GM10847 (cell line): Measurements from ENCODE around the gene VCAM1.

Experiments used
- POLR2A ChIP-seq: IDR thresholded peaks from 2 replicates; pipeline ENCODE4 v1.6.1; 2011; ENCODE audit not compliant: insufficient read length; ENCODE audit errors: extremely low read depth

Gene VCAM1

GRCh38 chr1:100752791-100753190 lies 33.2 kb downstream of the VCAM1 start:
- TF ChIP-seq POLR2A: no peak

DNA sequence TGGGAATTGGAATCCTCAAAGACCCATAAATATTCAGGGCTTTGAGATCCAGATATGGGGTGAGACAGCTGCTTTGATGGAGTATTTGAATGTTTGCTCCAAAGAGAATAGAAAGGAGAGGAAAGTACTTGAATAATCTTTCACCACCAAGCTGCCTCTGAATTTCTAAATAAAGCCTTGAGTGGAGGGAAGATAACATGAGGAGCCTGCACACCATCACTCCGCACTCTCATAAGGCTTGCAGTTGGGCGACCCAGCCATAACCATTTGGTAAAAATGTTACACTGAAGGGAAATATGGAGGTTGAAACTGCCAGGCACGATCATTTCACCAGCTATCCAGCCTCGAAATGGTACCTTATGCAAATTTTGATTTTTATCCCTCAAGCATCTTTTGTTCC lies 38.4 kb downstream of the VCAM1 start:
- TF ChIP-seq POLR2A: no peak

DNA sequence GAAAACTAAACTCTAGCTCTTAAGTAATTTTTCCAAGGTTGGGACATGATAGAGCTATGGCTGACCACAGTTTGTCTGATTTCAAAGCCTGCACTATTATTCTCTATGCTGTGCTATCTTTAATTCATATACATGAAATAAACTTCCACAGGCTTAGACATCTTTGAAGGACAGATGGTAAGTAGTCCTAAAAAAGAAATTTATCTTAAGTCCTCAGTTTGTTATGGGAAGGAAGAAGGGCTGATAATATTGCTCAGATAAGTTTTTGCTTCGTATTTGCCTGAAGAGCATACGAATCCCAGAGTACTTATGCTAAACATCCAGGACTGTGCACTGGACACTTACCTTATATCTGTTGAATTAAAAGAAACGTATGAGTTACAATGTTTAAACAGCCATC lies 39.6 kb downstream of the VCAM1 start:
- no peak for TF ChIP-seq POLR2A

DNA sequence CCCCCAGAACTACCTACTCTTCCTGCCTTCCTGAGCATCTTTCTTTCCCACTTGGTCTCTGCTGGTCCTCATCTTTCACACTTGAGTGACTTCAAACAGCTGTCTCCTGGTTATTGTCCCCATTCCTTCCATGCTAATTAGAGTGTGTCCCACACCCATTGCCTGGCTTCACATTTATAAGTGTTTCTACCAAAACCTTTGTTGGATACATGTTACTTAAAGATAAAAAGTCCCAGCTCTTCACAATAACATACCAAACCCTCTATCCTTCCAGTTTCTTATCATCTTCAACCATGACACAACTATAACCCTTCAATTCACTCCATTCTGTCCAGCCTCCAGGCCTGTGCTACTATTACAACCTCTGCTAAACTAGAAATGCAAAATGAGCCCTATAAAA lies 41.0 kb downstream of the VCAM1 start:
- TF ChIP-seq POLR2A: no peak

GRCh38 chr1:100762461-100762860 lies 42.9 kb downstream of the VCAM1 start:
- no peak for TF ChIP-seq POLR2A

DNA sequence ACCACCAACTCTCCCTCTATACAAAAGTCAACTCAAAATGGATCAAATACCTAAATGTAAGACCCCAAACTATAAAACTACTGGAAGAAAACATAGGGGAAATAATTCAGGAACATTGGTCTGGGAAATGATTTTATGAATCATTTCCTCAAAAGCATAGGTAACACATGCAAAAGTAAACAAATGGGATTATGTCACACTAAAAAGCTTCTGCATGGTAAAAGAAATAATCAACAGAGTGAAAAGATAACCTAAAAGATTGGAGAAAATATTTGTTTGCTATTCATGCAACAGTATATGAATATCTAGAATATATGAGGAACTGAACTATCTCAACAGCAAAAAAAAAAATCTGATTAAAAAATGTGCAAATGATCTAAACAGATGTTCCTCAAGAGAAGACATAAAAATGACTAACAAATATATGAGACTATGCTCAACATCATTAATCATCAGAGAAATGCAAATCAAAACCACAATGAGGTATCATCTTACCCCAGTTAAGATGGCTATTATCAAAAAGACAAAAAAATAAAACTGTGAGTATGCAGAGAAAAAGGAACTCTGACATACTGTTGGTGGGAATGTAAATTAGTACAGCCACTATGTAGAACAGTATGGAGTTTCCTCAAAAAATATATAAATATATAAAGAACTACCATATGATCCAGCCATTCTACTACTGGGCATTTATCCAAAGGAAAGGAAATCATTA lies 47.8 kb downstream of the VCAM1 start:
- no peak for TF ChIP-seq POLR2A

- no peak for TF ChIP-seq POLR2A
Measured at GRCh38 chr1:100769323-100769722, 49.8 kb downstream of the VCAM1 start.

GRCh38 chr1:100769906-100770646 lies 50.5 kb downstream of the VCAM1 start:
- no peak for TF ChIP-seq POLR2A

- TF ChIP-seq POLR2A: no peak
Measured at GRCh38 chr1:100773444-100773843, 53.9 kb downstream of the VCAM1 start.

- no peak for TF ChIP-seq POLR2A
Measured at GRCh38 chr1:100774370-100774769, 54.8 kb downstream of the VCAM1 start.

DNA sequence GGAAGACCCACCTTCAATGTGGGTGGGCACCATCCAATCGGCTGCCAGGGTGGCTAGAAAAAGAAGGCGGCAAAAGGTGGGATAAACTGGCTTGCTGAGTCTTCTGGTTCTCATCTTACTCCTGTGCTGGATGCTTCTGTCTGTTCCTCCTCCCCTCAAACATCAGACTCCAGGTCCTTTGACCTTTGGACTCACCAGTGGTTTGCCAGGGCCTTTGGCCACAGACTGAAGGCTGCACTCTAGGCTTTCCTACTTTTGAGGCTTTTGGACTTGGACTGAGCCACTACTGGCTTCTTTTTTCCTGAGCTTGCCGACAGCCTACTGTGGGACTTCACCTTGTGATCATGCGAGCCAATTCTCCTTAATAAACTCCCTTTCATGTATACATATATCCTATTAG lies 55.9 kb downstream of the VCAM1 start:
- TF ChIP-seq POLR2A: no peak

DNA sequence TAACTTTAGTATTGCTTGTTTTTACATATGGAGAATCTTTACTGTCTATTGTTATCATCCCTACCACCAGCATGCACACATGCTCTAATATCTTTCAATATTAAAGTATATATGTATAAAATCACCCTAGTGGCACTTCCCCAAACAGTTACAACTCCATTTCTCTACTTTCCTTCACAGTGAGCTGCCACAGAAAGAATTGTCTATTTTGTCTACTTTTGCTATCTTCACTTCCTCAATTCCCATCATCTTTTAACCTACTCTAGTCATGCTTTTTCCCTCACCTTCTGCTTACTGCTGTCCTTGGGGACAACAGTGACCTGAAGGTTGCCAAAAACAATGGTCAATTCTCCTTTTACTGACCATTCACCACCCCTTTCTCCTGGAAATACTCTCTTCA lies 59.2 kb downstream of the VCAM1 start:
- TF ChIP-seq POLR2A: no peak

DNA sequence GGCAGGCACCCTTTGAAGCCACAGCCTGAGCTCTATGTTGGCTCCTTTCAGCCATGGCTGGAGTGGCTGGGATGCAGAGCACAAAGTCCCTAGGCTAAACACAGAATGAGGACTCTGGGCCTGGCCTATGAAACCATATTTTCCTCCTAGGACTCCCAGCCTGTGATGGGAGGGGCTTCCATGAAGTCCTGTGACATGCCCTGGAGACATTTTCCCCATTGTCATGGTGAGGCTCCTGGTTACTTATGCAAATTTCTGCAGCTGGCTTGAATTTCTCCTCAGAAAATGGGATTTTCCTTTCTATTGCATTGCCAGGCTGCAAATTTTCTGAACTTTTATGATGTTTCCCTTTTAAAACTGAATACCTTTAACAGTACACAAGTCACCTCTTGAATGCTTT lies 61.3 kb downstream of the VCAM1 start:
- no peak for TF ChIP-seq POLR2A

DNA sequence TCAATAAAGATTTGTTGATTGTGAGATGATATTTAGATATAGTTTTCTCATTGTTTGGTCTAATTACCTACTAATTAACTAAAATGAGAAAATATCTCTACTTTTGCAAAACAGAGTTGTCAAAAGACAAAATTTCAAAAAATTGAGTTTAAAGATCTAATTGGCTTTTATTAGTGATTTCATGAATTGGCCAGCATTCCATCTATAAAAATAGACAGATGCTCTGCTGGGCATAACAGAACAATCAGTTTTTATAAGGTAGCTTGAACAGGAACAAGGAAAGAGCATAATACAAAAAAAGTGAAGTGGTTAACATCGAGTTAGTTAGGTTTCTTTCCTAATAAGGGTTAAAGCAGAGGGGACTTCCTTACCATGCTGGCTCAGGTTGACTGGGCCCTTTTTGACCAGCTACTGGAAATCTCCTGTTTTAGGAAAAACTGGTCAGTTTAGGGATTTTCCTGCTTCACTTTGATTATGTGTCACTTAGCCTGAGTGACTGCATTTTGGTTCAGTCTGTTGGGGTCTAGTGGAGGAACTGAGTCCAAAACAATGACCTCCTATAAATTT lies 63.0 kb downstream of the VCAM1 start:
- no peak for TF ChIP-seq POLR2A

GRCh38 chr1:100785470-100786052 lies 66.0 kb downstream of the VCAM1 start:
- TF ChIP-seq POLR2A: no peak

GRCh38 chr1:100786870-100787269 lies 67.3 kb downstream of the VCAM1 start:
- TF ChIP-seq POLR2A: no peak
